Keratinocyte (primary cell): ENCODE results near the gene HES3.

Experiments
- CTCF ChIP-seq, 3 experiments: IDR thresholded peaks in 1 of 3; conservative IDR thresholded peaks in 1 of 3; optimal IDR thresholded peaks in 1 of 3; 2 replicates in 2 of 3; 3 replicates in 1 of 3; pipeline versions ENCODE3 to v1.5.1; 2011; ENCODE audit warnings: low read length in 3 of 3, mild to moderate bottlenecking in 3 of 3, moderate library complexity in 2 of 3, control low read depth in 1 of 3, inconsistent platforms in 1 of 3; ENCODE audit not compliant: insufficient read depth in 2 of 3; ENCODE audit errors: extremely low read depth in 1 of 3
- EZH2 ChIP-seq: IDR thresholded peaks from one replicate; pipeline ENCODE4 v1.6.1; 2012; ENCODE audit warnings: inconsistent platforms, mild to moderate bottlenecking, low read length, moderate library complexity

- TF ChIP-seq CTCF (optimal IDR thresholded peaks at IDR 0.05 in 1 of 3, IDR thresholded peaks at IDR 0.05 in 1 of 3, conservative IDR thresholded peaks at IDR 0.05 in 1 of 3; ENCODE audit: extremely low read depth in 1 of 3, insufficient read depth in 2 of 3, low read length in 3 of 3): no peak
- TF ChIP-seq EZH2: no peak
Observed at GRCh38 chr1:6235296-6235677, 8.7 kb upstream of the HES3 start.
